NCI-H187 treated with DMSO at 0.1 percent for 48 hours (cell line): Measurements from ENCODE around the gene GLT8D1.

Experiments used
- DNase-seq: peaks from one replicate; lab custom pipeline; 2025; lab: John Stamatoyannopoulos, UW

GLT8D1 gene

DNA sequence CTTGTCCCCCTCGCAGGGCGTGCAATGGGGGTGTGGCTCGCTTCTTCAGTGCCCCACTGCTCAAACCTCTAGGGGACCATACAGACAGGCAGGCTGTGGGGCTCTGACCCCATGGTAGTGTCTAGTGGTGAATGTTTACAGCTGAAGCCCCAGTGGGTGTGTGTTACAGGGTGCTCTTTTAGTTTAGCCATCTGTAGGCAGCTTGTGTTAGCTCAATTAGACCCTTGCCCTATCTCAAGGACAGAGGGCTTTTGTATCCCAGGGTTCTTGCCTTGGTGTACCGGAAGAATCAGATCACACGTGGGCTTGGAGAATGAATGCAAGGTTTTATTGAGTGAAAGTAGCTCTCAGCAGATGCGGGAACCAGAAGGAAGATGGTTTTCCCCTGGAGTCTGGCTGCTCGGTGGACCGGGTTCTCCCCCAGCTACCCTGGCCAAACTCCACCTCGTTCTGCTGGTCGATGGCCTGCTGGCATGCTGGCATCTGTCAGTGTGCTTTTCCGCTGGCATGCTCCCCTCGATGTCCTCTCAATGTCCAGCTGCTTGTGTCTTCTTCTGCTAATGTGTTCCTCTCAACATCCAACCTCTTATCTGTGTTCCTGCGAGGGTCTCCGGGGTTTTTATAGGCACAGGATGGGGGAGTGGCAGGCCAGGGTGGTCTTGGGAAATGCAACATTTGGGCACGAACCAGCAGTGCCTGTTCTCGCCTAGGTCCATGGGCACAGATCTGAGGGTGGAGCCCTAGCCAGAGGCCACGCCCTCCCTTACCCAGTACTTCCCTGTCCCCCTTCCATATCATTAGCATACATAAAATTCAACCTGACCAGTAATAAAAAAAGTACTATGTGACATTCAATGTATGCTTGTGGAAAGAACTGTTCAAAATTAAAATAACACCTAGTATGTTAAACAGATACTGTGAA, 7.0 kb upstream of the GLT8D1 start:
- DNase-seq = no peak

DNA sequence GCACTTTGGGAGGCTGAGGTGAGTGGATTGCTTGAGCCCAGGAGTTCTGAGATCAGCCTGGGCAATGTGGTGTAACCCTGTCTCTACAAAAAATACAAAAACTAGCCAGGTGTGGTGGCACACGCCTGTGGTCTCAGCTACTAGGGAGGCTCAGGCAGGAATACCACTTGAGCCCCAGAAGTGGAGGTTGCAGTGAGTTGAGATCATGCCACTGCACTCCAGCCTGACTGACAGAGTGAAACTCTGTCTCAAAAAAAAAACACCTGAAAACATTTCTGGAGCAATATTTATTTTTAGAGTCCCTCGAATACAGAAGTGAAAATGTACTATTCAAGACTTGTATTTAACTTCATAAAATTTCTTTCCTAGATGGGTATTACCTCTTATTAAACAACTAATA, 4.9 kb upstream of the GLT8D1 start:
- DNase-seq = no peak

DNA sequence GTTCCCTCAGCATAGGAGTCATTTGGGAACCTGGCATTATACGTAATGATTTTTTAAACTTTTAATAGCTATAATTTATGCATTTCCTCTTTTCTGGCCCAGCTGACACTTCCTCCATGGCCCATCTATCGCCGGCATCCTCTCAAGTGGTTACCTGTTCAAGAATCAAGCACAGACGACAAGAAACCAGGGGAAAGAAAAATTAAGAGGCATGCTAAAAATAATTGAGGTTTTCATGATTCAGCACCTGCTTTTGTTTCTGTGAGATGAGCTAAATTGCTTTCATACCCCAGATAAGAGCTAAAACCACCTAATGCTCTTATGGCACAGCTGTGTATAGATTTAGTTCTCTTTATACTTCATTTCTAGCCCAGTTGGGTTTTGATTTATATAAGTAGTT, 2.0 kb upstream of the GLT8D1 start:
- no peak for DNase-seq

DNA sequence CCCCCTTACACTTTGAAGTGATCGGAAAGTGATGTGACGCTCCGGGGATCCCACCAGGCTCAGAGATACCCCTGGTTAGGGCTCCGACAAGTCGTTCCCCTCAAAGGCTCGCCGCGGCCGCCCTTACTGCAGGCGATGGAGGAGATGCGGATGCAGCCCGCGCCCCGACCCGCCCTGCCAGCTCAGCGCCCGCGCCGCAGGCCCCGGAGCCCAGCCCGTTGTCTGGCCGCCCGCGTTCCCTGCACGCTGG, 228 bp downstream of the GLT8D1 start:
- no peak for DNase-seq

DNA sequence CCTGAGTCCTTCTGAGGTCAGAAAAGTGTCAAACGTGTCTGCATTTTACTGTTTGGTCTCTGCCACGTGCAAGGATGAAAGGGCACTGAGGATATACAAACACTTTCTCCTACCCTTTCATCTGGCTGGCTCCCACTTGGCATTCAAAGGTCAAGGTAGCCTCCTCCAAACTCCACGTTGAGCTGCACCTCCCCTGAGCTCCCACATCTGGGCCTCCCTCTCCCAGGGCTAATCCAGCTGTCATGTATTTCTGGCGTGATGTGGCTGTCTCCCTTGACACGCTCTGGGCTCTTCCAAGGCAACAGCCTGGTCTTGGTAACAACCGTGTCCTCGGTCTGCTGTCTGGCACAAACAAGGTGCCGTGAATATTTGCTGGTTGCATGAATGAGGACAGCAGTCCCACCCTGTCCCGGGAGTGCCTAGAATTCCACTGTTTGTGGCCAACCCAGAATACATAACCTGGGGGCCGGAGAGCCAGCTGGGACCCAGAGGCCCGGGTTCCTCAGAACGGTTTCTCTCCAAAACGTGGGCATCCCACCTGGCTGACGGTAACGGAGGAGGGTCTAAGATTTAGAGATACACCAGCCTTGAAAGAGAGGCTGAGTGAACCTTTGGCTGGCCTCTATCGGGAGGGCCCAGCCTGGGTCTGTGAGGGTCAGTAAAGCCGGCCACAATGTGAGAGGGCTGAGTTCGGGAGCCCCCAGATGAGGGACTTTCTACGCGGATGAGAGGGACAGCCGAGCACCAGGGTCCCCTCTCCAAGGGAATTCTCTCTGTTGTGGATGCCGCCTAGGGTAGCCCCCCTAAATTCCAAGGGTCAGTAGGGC, 767 bp downstream of the GLT8D1 start:
- DNase-seq = no peak

DNA sequence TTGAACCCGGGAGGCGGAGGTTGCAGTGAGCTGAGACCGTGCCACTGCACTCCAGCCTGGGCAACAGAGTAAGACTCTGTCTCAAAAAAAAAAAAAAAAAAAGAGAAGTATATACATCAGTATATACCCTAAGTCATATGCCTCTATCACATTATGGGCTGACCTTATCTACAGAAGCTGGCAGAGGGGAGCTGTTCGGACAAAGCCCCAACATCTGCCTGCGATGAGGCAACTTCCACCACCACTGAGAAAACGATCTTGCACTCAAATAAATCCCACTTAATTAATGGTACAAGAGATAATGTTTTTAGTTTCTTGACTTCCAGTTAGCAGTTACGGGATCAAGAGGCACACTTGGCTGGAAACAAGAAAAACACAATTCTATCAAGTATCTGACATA, 2.2 kb downstream of the GLT8D1 start:
- DNase-seq = no peak

DNA sequence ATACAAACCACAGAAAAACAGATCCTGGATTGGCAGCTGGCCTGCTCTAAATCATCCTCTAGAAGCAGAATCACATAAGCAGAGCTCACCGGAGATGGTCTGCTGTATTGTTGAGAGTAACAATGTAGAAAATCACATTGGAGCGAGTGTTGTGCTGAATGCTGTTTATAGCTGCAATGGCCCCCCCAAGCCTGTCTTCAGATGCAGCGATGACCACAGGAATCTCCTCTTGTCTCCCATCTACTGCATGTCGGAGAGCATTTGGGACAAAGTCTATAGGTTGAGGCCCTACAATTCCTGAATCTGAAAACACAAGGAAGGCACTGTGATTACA, 8.0 kb downstream of the GLT8D1 start:
- DNase-seq = no peak

DNA sequence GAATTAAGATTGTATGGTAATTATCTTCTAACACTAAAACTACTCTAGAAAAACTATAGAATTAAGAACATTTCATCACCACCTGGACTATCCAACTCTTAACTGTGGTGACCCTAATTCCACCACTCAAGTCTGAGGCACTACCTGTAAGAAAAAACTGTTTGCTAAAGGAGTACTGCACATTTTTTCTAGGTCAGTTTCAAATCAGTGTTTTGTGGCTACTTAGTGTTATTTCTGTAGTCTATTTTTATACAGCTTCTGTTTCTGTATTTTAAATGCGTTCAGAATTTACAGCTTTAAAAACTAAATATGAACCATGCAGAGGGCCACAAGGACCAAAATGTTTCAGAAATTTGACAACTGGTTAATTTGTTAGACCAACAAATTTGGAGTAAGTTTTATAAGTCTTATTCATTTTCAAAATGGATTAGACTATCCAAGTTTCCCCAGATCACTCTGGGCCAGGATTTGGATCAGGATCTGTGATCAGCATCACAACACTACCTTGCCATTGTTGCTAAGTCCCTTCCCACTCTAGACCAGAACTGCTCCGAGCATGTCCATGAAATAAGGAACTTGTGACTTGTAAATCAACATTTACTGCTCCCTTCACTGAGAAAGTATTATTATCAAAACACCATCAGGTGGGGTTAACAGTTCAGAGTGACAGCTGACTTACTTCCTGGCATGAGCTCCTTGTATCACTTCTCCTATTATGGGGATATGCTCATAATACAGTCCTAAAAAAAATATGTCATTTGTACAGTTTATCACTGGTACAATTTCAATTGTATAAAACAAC, 8.6 kb downstream of the GLT8D1 start:
- no peak for DNase-seq

DNA sequence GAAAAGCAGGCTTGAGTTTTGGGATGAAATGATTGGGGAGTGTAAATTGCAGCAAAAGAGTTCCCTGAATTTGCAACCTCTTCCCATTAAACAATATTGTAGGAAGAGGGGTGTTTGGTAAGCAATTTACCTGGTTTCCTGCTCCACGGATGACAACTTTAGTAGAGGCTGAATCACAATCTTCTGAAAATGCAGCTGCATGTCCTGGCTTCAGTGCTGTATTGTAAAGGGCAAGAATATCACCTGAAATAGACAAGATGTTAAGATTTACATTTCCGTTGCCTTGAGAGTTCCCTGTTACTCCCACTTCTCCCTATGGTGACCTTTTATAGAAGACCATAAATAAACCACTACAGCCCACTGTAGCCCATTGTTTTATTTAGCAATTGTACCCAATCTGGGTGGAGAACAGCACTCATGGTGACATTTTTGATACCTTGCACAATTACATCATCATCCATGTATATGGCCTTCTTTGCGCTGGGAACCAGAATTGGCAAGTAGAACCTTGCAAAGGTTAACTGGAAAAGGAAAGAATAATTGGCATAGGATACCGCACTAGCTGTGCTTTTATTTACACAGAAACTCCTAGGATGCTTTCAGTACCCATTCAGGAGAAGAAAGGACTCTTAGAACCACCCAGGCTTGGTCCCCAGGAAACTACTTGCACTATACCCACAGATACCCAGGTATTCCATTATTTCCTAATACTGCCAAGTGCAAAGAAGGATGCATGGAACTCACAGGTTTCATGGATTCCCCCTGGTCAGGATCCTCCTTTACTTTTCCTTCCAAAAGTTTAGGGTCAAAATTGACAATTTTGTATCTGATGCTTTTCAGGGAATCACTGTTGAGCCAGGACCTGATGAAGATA, 9.6 kb downstream of the GLT8D1 start:
- no peak for DNase-seq

DNA sequence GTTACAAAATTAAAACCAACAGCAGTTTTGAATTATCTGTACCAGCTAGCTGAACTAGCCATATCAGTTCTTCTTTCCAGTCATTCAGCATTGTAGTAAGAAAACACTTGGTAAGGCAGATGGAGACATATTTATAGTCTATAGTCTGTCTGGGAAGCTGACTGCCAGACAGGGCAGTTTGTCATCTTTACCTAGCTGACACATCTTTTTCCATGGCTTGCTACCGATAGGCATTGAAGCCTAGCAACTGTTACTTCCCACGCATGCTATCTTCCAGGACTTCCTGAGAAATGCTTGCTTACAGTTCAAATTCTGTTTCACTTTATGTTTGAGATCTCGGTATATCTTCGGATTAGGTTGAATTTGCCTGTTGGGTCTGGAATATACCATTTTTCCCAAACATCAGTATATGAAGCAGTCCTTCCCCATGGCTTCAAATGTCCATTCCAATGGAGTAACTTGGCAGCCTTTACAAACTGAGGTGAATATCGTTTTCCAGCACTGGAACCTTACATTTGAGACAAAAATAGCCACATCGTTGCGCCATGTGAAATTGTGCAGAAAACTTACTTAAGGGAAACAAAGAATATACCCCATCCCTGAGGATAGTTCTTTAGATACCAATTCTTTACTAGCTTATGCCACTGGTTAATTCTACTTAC, 10.9 kb downstream of the GLT8D1 start:
- no peak for DNase-seq

DNA sequence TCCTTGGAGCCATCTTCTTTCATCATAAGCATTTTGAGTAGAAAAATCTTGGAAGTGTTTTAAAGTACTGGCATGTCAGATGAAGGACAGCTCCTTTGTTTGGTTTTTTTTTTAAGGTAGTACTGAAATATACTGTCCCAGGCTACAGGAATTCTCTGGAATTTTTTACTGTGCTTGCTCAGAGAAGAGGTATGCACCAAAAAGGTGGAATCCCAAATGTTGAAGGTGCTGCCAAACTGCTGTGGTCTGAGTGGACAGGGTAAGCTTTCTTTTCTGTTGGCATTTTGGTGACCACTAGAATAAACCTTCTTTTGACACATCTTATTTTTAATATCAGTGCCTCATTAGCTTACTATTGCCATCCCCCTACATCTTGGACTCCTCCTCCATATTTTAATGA, 12.5 kb downstream of the GLT8D1 start:
- no peak for DNase-seq

DNA sequence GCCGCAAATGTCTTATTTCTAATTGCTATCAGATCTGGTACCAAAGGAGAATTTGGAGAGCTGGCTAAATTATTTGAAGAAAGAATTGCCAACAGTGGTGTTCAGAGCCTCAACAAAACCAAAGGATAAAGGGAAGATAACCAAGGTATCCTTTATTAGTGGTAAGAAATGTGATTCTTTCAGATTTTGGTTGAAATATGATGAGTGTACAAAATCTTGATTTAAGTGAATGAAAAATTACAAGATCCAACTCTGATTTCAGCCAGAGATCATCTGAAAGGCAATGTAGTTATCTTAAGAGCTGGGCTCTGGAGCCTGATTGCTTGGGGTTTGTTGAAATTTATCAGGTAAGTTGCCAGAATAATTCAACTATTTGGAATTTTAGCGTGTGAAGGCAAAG, 15.0 kb downstream of the GLT8D1 start:
- DNase-seq = no peak

DNA sequence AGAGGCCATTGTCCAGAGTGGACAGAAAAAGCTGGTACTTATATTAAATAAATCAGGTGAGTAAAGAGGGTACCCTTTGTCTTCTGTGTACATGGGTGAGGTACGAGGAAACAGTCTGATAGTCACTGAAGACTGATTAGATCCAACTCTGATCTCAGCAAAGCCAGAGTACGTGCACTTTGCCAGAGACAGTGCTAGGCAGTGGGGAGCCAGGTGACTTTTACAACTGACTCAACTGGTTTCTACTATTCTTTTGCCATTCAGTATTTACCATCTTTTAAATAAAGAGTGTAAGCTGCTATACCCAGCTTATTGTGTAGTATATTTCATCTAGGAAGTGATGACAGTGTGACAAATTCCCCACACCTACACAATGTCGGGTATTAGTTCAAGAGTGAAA, 16.4 kb downstream of the GLT8D1 start:
- DNase-seq = no peak

DNA sequence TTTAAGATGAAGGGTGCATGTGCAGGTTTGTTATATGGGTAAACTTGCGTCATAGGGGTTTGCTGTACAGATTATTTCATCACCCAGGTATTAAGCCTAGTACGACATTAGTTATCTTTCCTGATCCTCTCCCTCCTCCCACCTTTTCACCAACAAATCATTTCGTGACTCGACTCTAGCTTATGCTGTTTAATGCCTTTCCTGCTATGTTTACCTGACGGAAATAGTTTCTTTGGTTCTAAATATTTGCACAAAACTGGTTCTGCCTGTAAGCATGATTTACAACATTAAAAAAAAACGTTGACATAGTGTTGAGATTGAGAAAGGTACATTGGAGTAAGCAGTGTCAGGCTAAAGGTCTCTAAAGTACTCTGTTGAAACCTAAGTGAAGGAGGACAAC, 17.3 kb downstream of the GLT8D1 start:
- no peak for DNase-seq

DNA sequence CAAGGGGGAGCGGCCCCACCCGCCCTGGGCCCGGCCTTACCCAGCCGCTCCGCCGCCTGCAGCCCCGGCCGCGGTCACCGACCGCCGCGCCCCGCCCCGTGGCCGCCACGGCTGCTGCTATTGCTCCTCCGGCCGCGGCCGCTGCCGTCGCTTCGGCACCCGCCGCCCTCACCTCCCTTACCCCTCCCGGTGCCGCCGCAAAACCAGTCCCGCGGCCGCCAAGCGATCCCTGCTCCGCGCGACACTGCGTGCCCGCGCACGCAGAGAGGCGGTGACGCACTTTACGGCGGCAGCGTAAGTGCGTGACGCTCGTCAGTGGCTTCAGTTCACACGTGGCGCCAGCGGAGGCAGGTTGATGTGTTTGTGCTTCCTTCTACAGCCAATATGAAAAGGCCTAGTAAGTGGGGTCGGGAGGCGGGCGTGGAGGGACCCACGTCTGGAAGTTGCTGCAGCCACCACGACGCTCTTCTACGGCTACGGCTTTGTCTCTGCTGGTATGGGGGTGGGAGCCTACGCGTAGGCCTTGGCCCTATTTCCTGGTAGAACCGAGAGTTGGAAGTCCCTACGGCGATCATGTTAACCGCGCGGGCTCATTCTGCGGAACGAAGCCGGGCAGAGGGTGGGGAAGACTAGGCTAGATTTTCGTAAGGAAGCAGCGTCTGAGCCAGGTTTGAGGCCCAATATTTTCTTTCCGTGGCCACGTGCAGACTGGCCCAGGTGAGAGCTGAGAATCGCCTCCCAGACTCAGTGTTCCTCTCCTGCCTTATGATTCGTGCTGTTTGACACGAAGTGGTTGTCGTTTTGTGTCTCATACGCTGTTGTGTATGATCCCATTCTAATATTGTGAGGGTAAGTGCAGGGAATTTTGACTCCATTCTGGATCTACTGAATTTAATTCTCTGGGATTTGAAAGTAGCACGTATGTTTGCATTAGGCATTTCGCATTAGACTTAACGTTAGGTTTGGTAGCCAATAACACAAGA, 19.6 kb downstream of the GLT8D1 start, which contains the start of the genes GNL3 and PBRM1:
Gene GNL3 (plus strand): TSS at position 324 of the 983 bp plus-strand sequence. CDS start 61 bp downstream, at position 385.
Gene PBRM1 (minus strand): TSS at position 205 of the 983 bp plus-strand sequence.
- DNase-seq = no peak

DNA sequence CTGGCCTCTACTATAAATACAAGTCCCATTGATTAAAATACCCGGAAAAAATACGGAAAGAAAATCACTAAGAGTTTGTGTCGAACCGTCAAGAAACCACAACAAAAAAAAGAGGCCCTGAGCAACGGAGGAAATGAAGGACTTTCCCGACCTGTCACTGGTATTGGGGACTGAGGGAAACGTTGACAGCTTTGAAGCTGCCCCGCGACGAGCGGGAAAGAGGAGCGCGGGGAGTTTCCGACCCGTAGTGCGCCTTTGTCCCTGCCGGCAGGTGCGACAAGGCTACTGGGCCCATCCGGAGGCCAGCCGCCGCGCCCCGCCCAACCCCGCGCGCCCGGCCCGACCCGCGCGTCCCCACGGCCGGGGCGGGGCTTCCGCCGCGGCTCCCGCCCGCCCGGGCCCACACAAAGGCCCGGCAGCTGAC, 20.3 kb downstream of the GLT8D1 start:
- peak; percentile 22 for DNase-seq

DNA sequence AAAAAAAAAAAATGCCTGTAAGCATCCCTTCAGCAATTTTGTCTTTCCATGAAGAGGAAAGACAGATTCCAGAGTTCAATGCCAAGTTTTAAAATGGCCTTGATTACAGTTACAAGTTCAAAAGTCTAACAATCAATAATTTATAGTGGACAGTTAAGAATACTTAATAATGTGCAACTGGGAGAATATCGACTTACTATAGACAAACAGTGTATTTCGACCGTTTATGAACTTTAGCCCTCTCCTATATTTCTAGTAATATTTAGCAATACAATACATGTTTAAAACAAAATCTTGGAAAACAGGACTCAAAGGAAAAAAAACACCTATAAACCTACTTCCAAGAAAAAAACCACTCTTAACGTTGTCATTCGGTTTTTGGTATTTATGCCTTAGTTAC, 21.4 kb downstream of the GLT8D1 start:
- no peak for DNase-seq

DNA sequence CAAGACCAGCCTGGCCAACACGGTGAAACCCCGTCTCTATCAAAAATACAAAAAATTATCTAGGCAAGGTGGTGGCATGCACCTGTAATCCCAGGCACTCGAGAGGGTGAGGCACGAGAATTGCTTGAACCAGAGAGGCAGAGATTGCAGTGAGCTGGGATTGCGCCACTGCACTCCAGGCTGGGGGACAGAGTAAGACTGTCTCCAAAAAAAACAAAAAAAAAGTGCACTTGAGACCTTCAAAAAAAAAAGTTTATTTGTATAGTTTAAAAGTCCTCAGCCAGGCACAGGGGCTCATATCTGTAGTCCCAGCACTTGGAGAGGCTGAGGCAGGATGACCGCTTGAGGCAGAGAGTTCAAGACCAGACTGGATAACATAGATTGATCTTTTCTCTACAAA, 22.0 kb downstream of the GLT8D1 start:
- DNase-seq = no peak

DNA sequence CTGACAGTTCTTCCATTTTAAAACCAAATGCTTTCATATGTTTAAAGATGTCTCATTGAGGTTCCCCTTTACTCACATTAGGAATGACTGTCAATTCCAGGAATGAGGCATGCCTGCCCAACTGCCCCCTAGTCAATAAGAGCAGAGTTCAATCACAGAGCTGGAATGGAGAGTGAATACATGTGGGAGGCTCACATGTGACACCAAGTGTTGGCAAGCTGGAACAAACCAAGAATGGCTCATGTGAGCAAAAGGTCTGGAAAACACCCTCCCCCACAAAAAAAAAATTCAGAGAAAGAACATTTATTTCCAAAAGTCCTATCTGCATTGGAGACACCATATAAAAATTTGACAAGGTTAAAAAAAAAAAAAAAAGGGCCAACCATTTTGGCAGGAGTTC, 23.6 kb downstream of the GLT8D1 start:
- no peak for DNase-seq

DNA sequence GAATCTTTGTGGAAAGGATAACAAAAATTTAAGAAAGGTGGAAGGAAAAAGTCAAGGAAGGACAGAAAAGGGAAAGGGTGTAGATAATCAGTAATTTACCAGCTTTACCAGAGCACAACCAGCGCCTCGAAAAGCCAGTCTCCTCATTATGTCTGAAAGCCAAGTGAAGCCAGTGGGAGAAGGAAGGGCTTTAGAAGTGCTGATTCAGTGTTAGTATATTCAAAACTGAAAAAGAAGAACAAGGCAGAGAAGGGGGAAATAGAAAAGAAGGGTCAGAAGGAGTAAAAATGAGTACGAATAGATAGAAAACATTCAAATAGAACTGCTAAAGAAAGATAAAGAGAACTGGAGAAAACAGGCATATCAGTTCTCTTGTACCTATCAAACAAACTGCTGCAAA, 24.0 kb downstream of the GLT8D1 start:
- no peak for DNase-seq
